ENCODE measurements around the gene C10orf90. TPM values are rescaled to one million over a fixed set of nuclear protein-coding genes. Genes with fewer than 3 reads are reported as not detected.

C10orf90 gene
- total and polyA plus RNA-seq, 7 donors = 0.01 to 0.39 (median 0.07) TPM; not detected in 4

DNA sequence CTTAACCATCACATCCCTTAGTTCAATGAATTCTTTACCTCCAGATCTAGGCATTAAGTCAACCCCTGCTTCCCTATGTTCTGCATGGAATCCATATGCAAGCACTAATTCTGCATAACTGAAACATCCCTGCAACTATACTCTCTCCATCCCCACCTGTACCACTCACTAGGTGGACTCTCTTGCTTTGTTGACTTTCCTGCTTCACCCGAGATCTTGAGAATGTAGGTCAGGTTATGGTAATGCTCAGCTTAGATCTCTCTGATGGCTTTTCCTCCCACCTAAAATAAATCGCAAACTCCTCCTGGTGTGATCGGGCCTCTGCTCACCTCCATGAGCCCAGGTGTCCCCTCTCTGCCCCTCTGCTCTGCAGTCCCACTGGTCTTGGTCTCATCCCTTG, 189.8 kb downstream of the C10orf90 start:
- Histone ChIP-seq H3K36me3 (ENCODE audit: insufficient read depth in 1 of 2, low read depth in 1 of 2) (no peaks in the 10 kb centered on the region), H3K9me3 (peaks cover 6% of the 10 kb centered on the region), H3K4me3 (no peak overlapping the region), H3K4me1 (no peaks in the 10 kb centered on the region), H3K27ac (no peak overlapping the region), H3K27me3 (ENCODE audit: insufficient read depth in 3 of 3, low read length in 2 of 3) (no peaks in the 10 kb centered on the region)
- WGBS, 3 donors = 74 to 98% (median 95%) methylated on average over 3 of the region's 3 CpGs
- intact Hi-C loops (cut with DNase I) = no loop called here
- DNase-seq (no peak), ATAC-seq (no peak)
- TF ChIP-seq, protein P1, sequence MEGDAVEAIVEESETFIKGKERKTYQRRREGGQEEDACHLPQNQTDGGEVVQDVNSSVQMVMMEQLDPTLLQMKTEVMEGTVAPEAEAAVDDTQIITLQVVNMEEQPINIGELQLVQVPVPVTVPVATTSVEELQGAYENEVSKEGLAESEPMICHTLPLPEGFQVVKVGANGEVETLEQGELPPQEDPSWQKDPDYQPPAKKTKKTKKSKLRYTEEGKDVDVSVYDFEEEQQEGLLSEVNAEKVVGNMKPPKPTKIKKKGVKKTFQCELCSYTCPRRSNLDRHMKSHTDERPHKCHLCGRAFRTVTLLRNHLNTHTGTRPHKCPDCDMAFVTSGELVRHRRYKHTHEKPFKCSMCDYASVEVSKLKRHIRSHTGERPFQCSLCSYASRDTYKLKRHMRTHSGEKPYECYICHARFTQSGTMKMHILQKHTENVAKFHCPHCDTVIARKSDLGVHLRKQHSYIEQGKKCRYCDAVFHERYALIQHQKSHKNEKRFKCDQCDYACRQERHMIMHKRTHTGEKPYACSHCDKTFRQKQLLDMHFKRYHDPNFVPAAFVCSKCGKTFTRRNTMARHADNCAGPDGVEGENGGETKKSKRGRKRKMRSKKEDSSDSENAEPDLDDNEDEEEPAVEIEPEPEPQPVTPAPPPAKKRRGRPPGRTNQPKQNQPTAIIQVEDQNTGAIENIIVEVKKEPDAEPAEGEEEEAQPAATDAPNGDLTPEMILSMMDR (IDR thresholded peaks at IDR 0.05) = no peak

DNA sequence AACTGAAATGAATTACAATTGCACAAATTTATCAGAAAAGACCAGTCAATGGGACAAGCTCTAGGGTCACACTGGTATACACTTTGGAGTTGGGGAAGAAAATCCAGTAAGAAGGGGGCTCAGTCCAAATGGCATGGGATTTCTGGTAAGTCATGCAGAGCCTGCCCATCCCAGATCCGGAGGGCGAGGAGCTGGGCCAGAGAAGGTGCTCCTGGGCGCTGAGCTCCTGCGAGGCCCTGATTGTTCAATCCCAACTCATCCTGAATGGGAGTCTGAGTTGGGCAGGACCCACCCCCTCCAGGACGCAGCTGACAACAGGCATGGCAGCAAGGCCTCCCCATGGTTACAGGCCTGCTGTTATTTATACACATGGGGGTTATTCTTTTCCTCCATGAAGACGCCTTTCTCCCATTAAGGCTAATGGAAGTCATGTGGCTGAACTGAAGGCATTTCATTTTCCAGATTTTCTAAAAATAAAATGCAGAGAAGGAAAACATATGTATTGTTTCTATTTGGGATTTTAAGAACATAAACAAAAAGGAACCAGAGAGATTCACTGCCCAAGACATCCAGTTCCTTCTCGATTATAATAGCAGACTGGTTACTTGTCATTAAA, 191.1 kb downstream of the C10orf90 start:
- ATAC-seq (no peak), DNase-seq (no peak)
- 91 to 95% (median 92%) methylated on average over 7 of the region's 7 CpGs for WGBS, 3 donors
- Histone ChIP-seq H3K4me1 (no peaks in the 10 kb centered on the region), H3K27me3 (ENCODE audit: insufficient read depth in 3 of 3, low read length in 2 of 3) (no peaks in the 10 kb centered on the region), H3K9me3 (no peaks in the 10 kb centered on the region), H3K27ac (no peak overlapping the region), H3K36me3 (ENCODE audit: insufficient read depth in 1 of 2, low read depth in 1 of 2) (no peaks in the 10 kb centered on the region), H3K4me3 (no peak overlapping the region)
- intact Hi-C loops (cut with DNase I) = no loop called here
- TF ChIP-seq, protein P1 (IDR thresholded peaks at IDR 0.05) = no peak

DNA sequence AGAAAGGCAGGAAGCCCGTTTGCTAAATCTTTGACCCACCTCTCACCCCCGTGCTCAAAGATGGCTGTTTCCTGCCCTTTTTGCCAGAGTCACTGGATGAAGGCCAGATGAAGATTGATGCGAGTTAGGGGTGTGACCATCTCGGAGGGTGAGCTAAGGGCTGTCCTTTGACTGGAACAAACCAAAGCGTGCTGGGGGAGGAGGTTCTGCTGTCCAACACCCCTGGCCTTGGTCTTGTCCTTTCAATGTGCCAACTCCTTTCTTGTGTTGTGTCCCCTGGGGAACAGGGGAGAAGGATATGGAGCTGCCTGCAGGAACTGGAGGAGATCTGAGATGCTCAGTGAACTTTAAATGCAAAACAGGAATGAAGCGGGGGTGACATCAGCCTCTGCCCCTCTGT, 191.9 kb downstream of the C10orf90 start:
- Histone ChIP-seq H3K4me1 (no peaks in the 10 kb centered on the region), H3K4me3 (no peak overlapping the region), H3K9me3 (no peaks in the 10 kb centered on the region), H3K36me3 (ENCODE audit: insufficient read depth in 1 of 2, low read depth in 1 of 2) (no peaks in the 10 kb centered on the region), H3K27me3 (ENCODE audit: insufficient read depth in 3 of 3, low read length in 2 of 3) (no peaks in the 10 kb centered on the region), H3K27ac (no peak overlapping the region)
- DNase-seq = no peak
- no peak for ATAC-seq
- intact Hi-C loops (cut with DNase I) = no loop called here
- 60 to 66% (median 65%) methylated on average over 6 of the region's 6 CpGs for WGBS, 3 donors
- TF ChIP-seq, protein P1 (IDR thresholded peaks at IDR 0.05) = no peak

DNA sequence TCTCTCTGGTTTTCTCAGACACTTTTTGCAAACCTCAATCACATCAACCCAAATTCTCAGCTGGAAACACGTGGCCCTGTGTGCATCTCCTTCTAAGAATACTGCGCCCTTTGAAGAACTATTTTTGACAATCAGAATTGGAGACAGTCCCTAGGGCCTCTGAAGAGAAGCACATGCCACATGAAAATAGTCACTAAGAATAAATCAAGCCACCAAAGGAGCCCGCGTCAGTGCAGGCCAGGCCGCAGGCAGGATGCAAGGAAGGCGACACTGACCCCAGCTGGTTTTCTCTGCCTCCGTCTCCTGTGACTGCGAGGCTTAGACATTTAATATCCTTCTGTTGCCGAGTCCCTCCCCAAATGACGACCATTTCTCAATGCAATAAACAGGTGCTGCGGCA, 194.2 kb downstream of the C10orf90 start:
- Histone ChIP-seq H3K9me3 (no peaks in the 10 kb centered on the region), H3K4me3 (no peak overlapping the region), H3K27ac (no peak overlapping the region), H3K27me3 (ENCODE audit: insufficient read depth in 3 of 3, low read length in 2 of 3) (no peaks in the 10 kb centered on the region), H3K36me3 (ENCODE audit: insufficient read depth in 1 of 2, low read depth in 1 of 2) (no peaks in the 10 kb centered on the region), H3K4me1 (no peaks in the 10 kb centered on the region)
- ATAC-seq (peak in 2 of 4 donors; percentile 67 to 72), DNase-seq (no peak)
- TF ChIP-seq, protein P1 (IDR thresholded peaks at IDR 0.05) = peak; percentile 22
- 7 to 14% (median 8%) methylated on average over 11 of the region's 11 CpGs for WGBS, 3 donors
- intact Hi-C loops (cut with DNase I) = no loop called here

Measured in psoas muscle (tissue), 8 donors.